ENCODE measurements around the gene ERC1.

DNA sequence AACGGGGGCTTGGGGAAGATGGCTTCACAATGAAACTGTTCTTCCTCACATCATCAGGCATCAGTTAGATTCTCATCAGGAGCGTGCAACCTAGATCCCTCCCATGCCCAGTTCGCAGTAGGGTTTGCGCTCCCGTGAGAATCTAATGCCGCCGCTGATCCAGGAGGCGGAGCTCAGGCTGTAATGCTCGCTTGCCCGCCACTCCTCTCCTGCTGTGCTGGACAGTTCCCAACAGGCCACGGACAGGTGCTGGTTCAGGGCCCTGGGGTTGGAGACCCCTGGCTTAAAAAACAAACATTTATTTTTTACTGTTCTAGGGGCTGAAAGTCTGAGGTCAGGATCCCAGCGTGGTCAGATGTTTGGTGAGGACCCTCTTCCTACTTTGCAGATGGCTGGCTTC is 422.9 kb downstream of the ERC1 start:
- TF ChIP-seq EZH2 (IDR thresholded peaks at IDR 0.05) (no peak), POLR2AphosphoS5 (IDR thresholded peaks at IDR 0.05; ENCODE audit: borderline replicate concordance, low read depth, low read length) (no peak), FOXP2 (optimal IDR thresholded peaks at IDR 0.05; ENCODE audit: control extremely low read depth, extremely low read length, insufficient read depth) (no peak)
